Measurements from ENCODE around the gene PSMD6.

Gene PSMD6

GRCh38 chr3:63976161-63976871, 47.0 kb downstream of the PSMD6 start:
- DNase-seq, result no peak

GRCh38 chr3:63975723-63976122, 47.6 kb downstream of the PSMD6 start:
- peak; percentile 33 to 57 for DNase-seq

GRCh38 chr3:63974451-63974850, 48.8 kb downstream of the PSMD6 start:
- no peak for DNase-seq

- DNase-seq, result no peak
Measured at GRCh38 chr3:63973406-63973805, 49.9 kb downstream of the PSMD6 start.

- no peak for DNase-seq
Measured at GRCh38 chr3:63972987-63973386, 50.3 kb downstream of the PSMD6 start.

- DNase-seq, result no peak
Measured at GRCh38 chr3:63972196-63972595, 51.1 kb downstream of the PSMD6 start.

- peak; percentile 23 to 43 for DNase-seq
Measured at GRCh38 chr3:63970631-63971475, 52.4 kb downstream of the PSMD6 start.

- DNase-seq, result no peak
Measured at GRCh38 chr3:63969876-63970275, 53.4 kb downstream of the PSMD6 start.

- DNase-seq, result no peak
Measured at GRCh38 chr3:63968612-63969350, 54.5 kb downstream of the PSMD6 start.

- peak in 1 of 2 donors; percentile 34 for DNase-seq
Measured at GRCh38 chr3:63967675-63968611, 55.4 kb downstream of the PSMD6 start.

- DNase-seq, result no peak
Measured at GRCh38 chr3:63966871-63967270, 56.4 kb downstream of the PSMD6 start.

GRCh38 chr3:63966007-63966406, 57.3 kb downstream of the PSMD6 start:
- DNase-seq, result no peak

GRCh38 chr3:63964681-63965485, 58.4 kb downstream of the PSMD6 start:
- DNase-seq, result no peak

GRCh38 chr3:63963496-63963895, 59.8 kb downstream of the PSMD6 start:
- no peak for DNase-seq

GRCh38 chr3:63961891-63962290, 61.4 kb downstream of the PSMD6 start:
- peak in 1 of 2 donors; percentile 49 for DNase-seq

Measured in hippocampal formation (tissue), 2 donors.